NT2/D1 (cell line): ENCODE measurements around the gene CACNA1A.

ENCODE experiments used
- SUZ12 ChIP-seq: IDR thresholded peaks from 2 replicates; pipeline ENCODE4 v1.6.1; 2011; ENCODE audit not compliant: insufficient read length, insufficient read depth; ENCODE audit errors: extremely low read depth
- ZNF274 ChIP-seq: IDR thresholded peaks from 2 replicates; pipeline ENCODE4 v1.6.1; 2011; ENCODE audit warnings: mild to moderate bottlenecking, low read depth, low read length

GRCh38 chr19:13476071-13476470, 30.2 kb downstream of the CACNA1A start:
- no peak for TF ChIP-seq ZNF274
- no peak for TF ChIP-seq SUZ12
